Upper lobe of left lung (tissue), 4 donors: Measurements from ENCODE around the gene FYB1.

Source experiments
- CTCF ChIP-seq, 6 experiments: fragments of 450-650 bp in 4 of 6; fragments of 200-600 bp in 2 of 6; sonication (generic) in 2 of 6; IDR thresholded peaks; one replicate each; pipeline ENCODE4 v1.5.1; 2016 to 2019; ENCODE audit warnings: antibody characterized with exemption in 6 of 6
- EP300 ChIP-seq, 4 donors: sonication (generic); formaldehyde crosslinking; IDR thresholded peaks; one replicate each; pipeline ENCODE4 v1.5.1; 2017; ENCODE audit warnings: antibody characterized with exemption in 4 of 4, control low read depth in 2 of 4
- POLR2AphosphoS5 ChIP-seq, 2 donors: sonication (generic); formaldehyde crosslinking; IDR thresholded peaks; one replicate each; pipeline ENCODE4 v1.5.1; 2017; ENCODE audit warnings: antibody characterized with exemption in 2 of 2

DNA sequence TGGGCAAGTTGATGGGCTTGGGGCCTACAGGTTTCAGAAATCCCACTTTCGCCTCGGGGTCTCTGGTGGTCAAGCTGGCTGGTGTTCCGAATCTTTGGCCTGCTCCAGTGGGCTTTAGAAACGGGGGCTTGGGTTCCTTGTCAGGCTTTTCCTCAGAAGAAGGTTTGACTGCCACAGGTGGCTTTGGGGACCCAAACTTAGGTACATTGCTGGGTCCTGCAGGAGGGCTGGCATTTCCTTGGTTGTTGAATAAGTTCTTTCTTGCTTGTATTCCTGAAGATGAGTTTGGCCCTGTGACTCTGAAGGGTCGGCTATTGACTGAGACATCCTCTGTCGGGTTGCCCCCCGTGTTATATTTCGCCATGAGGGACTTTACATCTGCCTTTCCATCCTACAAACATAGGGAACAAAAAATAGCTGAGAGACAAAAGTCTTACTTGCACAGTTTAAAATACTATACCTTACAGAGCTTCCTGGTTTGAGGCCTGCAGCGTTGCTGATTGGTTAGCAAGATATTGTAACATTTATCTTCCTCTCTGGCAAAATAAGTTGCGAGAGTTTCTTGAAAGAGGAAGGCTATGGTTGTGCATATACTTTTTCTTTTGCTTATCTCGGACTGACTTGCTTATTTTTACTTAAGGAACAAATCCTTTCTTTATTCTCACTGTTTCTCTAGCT, 16.6 kb downstream of the FYB1 start:
- TF ChIP-seq POLR2AphosphoS5 (IDR thresholded peaks at IDR 0.05) (no peak), CTCF (IDR thresholded peaks at IDR 0.05) (no peak), EP300 (IDR thresholded peaks at IDR 0.05) (no peak)
